ENCODE results near the gene SMARCD3. TPM values are rescaled to one million over a fixed set of nuclear protein-coding genes. Genes with fewer than 3 reads are reported as not detected.

Gene SMARCD3
- total RNA-seq, 1 experiment from 2014 or later: 27.8 TPM

DNA sequence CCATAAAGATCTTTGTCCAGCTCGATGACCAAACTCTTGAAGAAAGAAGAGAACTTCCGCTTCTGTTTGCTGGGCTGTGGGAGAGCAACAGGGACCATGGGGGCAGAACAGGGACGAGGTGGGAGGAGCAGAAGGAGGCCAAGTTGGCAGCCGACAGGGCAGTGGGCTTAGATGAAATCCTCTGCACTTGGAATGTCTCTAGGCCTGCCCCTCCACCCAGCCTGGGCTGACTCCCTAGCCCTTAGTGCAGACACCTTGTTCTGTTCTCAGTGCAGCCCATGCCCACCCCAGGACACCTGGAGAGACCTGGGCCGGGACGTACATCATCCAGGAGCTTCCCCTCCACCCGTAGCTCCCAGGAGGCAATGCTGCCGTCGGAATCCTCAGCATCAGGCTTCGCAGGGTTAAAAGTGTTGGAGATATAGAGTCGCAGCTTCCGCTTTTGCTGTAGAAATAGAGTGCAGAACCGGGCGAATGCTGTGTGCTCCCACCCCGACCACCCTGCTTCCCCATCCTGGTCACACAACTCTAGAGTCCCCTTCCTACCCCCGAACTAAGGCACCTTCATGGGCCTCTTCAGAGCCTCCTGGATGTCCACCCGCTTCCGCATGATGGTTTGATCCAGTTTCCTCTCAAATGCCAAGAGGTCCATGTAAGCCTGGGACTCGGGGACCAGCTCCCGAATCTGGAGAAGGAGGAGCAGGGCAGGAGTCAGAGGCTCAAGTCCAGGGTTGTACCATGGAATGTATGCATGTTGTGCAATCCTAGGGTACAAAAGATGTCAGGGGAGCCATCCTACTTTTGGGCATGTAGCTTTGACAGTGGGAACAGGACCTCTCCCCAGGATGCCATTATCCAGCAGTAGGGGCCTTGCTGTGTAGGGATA is 6.1 kb downstream of the SMARCD3 start:
- no peak overlapping the region for H3K27ac ChIP-seq (ENCODE audit: low read length)
- intact Hi-C loops (cut with micrococcal nuclease; ENCODE audit: unreplicated experiment): no loop called here
- H3K4me3 ChIP-seq (ENCODE audit: low read depth in 2 of 2, low read length in 2 of 2): no peak overlapping the region
- DNase-seq (ENCODE audit: low read depth, low spot score): no peak
- in situ Hi-C loops (cut with HindIII; ENCODE audit: low pct_unique_long_range_greater_than_20kb, low sequenced_read_pairs): no loop called here
- no peaks in the 10 kb centered on the region; the same call in 1 of the 2 replicates for H3K36me3 ChIP-seq (ENCODE audit: control insufficient read depth, insufficient read depth, low read length)
- TF ChIP-seq, protein P1, sequence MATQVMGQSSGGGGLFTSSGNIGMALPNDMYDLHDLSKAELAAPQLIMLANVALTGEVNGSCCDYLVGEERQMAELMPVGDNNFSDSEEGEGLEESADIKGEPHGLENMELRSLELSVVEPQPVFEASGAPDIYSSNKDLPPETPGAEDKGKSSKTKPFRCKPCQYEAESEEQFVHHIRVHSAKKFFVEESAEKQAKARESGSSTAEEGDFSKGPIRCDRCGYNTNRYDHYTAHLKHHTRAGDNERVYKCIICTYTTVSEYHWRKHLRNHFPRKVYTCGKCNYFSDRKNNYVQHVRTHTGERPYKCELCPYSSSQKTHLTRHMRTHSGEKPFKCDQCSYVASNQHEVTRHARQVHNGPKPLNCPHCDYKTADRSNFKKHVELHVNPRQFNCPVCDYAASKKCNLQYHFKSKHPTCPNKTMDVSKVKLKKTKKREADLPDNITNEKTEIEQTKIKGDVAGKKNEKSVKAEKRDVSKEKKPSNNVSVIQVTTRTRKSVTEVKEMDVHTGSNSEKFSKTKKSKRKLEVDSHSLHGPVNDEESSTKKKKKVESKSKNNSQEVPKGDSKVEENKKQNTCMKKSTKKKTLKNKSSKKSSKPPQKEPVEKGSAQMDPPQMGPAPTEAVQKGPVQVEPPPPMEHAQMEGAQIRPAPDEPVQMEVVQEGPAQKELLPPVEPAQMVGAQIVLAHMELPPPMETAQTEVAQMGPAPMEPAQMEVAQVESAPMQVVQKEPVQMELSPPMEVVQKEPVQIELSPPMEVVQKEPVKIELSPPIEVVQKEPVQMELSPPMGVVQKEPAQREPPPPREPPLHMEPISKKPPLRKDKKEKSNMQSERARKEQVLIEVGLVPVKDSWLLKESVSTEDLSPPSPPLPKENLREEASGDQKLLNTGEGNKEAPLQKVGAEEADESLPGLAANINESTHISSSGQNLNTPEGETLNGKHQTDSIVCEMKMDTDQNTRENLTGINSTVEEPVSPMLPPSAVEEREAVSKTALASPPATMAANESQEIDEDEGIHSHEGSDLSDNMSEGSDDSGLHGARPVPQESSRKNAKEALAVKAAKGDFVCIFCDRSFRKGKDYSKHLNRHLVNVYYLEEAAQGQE (IDR thresholded peaks at IDR 0.05; ENCODE audit: insufficient read depth in 1 of 2, low read depth in 2 of 2, low read length in 1 of 2): no peak
- TF ChIP-seq TCF7L2 (IDR thresholded peaks at IDR 0.05; ENCODE audit: low read depth, low read length) (no peak), SIN3A (IDR thresholded peaks at IDR 0.05; ENCODE audit: borderline replicate concordance, insufficient read depth, low read depth, low read length) (no peak)
- TF ChIP-seq, protein P2, sequence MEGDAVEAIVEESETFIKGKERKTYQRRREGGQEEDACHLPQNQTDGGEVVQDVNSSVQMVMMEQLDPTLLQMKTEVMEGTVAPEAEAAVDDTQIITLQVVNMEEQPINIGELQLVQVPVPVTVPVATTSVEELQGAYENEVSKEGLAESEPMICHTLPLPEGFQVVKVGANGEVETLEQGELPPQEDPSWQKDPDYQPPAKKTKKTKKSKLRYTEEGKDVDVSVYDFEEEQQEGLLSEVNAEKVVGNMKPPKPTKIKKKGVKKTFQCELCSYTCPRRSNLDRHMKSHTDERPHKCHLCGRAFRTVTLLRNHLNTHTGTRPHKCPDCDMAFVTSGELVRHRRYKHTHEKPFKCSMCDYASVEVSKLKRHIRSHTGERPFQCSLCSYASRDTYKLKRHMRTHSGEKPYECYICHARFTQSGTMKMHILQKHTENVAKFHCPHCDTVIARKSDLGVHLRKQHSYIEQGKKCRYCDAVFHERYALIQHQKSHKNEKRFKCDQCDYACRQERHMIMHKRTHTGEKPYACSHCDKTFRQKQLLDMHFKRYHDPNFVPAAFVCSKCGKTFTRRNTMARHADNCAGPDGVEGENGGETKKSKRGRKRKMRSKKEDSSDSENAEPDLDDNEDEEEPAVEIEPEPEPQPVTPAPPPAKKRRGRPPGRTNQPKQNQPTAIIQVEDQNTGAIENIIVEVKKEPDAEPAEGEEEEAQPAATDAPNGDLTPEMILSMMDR (IDR thresholded peaks at IDR 0.05): no peak
- POLR2A ChIA-PET: no interaction called here
- no peaks in the 10 kb centered on the region for H3K27me3 ChIP-seq (ENCODE audit: control insufficient read depth, insufficient read depth, low read length)
- no TSS peak for BruUV-seq (replicated peaks)
- ATAC-seq: no peak
- H3K9me3 ChIP-seq (ENCODE audit: control insufficient read depth, insufficient read depth, low read depth, low read length): no peaks in the 10 kb centered on the region
- H3K4me1 ChIP-seq (ENCODE audit: control insufficient read depth, insufficient read depth, low read length): peaks cover 20% of the 10 kb centered on the region
- CTCF ChIA-PET: no interaction called here

DNA sequence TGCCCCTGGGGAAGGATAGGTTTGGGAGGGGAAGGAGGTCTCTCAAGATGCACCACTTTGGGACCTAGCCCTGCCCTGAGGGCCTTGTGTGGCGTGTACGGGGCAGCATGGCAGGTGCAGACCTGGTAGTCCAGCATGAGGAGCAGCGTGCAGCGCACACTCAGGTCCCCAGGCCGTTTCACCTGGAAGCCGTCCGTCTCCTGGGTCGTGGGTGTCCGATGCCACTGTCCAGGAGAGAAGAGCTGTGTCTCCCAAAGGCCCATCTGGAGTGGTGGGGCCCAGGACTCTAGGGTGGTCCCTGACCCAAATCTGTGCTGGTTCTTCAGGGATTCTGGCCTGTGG is 6.8 kb downstream of the SMARCD3 start:
- peaks cover 15% of the 10 kb centered on the region for H3K4me1 ChIP-seq (ENCODE audit: control insufficient read depth, insufficient read depth, low read length)
- ATAC-seq: no peak
- TF ChIP-seq, protein P2 (IDR thresholded peaks at IDR 0.05): no peak
- TF ChIP-seq, protein P1 (IDR thresholded peaks at IDR 0.05; ENCODE audit: insufficient read depth in 1 of 2, low read depth in 2 of 2, low read length in 1 of 2): no peak
- TF ChIP-seq SIN3A (IDR thresholded peaks at IDR 0.05; ENCODE audit: borderline replicate concordance, insufficient read depth, low read depth, low read length): no peak
- TF ChIP-seq TCF7L2 (IDR thresholded peaks at IDR 0.05; ENCODE audit: low read depth, low read length): no peak
- TF ChIP-seq POLR2AphosphoS5 (IDR thresholded peaks at IDR 0.05; ENCODE audit: low read depth, low read length): no peak
- POLR2A ChIA-PET: no interaction called here
- intact Hi-C loops (cut with micrococcal nuclease; ENCODE audit: unreplicated experiment): no loop called here
- BruUV-seq (replicated peaks): no TSS peak
- DNase-seq (ENCODE audit: low read depth, low spot score): no peak
- CTCF ChIA-PET: no interaction called here
- H3K4me3 ChIP-seq (ENCODE audit: low read depth in 2 of 2, low read length in 2 of 2): no peak overlapping the region
- H3K9me3 ChIP-seq (ENCODE audit: control insufficient read depth, insufficient read depth, low read depth, low read length): no peaks in the 10 kb centered on the region
- in situ Hi-C loops (cut with HindIII; ENCODE audit: low pct_unique_long_range_greater_than_20kb, low sequenced_read_pairs): no loop called here
- no peak overlapping the region for H3K27ac ChIP-seq (ENCODE audit: low read length)
- H3K27me3 ChIP-seq (ENCODE audit: control insufficient read depth, insufficient read depth, low read length): no peaks in the 10 kb centered on the region
- no peaks in the 10 kb centered on the region; the same call in 1 of the 2 replicates for H3K36me3 ChIP-seq (ENCODE audit: control insufficient read depth, insufficient read depth, low read length)

Data from Panc1 (cell line).